Mesenteric fat pad (tissue), 1 donor: Measurements from ENCODE around the gene CCT2. TPM values are rescaled to one million over a fixed set of nuclear protein-coding genes. Genes with fewer than 3 reads are reported as not detected.

Experiments
- DNase-seq: peaks from one replicate; pipeline ENCODE4 v3.0.0-alpha.2; 2020; ENCODE audit warnings: low spot score
- long read RNA-seq: library from polyadenylated mRNA; unstranded; transcript quantifications from one replicate; pipeline ENCODE4 v2.0.0, GENCODE V29; 2020
- total RNA-seq: library from RNA; stranded (reverse); fragmentation: NEBNext Ultra II Directional; extraction: Animal tissue kit (Norgen Biotek cat#: 25700); gene quantifications from one replicate; pipeline ENCODE4 v1.2.1, GENCODE V29; 2021
- donor health status: DM: yes; HTN: yes; CAD: no.

The CCT2 gene
- total RNA-seq: 154 TPM
- long read RNA-seq, transcript CCT2-201 (16 exons, 2,041 nt): major isoform, 268 of 312 reads
- long read RNA-seq, partial matches to known transcripts: 30 of 312 reads
- long read RNA-seq, other reads (novel, unspliced or antisense): 13 of 312 reads

- peak; percentile 99 for DNase-seq
These were observed at the start of gene CCT2 for GRCh38 chr12:69585189-69586062. Gene CCT2 (plus strand): TSS chr12:69585459. CDS start chr12:69585522, 63 bp downstream.

GRCh38 chr12:69540987-69541386 is 44.3 kb upstream of the CCT2 start:
- no peak for DNase-seq

GRCh38 chr12:69544087-69544486 is 41.2 kb upstream of the CCT2 start:
- no peak for DNase-seq

GRCh38 chr12:69545081-69545480 is 40.2 kb upstream of the CCT2 start:
- DNase-seq: no peak

GRCh38 chr12:69546693-69547438 is 38.4 kb upstream of the CCT2 start:
- DNase-seq: no peak

GRCh38 chr12:69548687-69549086 is 36.6 kb upstream of the CCT2 start:
- no peak for DNase-seq

- no peak for DNase-seq
These were observed 34.5 kb upstream of the CCT2 start for GRCh38 chr12:69550569-69551350.

- no peak for DNase-seq
These were observed 31.5 kb upstream of the CCT2 start for GRCh38 chr12:69553628-69554248.

GRCh38 chr12:69555461-69555860 is 29.8 kb upstream of the CCT2 start:
- DNase-seq: no peak

- DNase-seq: no peak
These were observed 28.9 kb upstream of the CCT2 start for GRCh38 chr12:69556383-69556782.

- DNase-seq: no peak
These were observed 22.0 kb upstream of the CCT2 start for GRCh38 chr12:69563166-69563762.

- no peak for DNase-seq
These were observed 18.7 kb upstream of the CCT2 start for GRCh38 chr12:69566603-69567002.

GRCh38 chr12:69569236-69569635 is 16.0 kb upstream of the CCT2 start:
- no peak for DNase-seq

- DNase-seq: no peak
These were observed 15.2 kb upstream of the CCT2 start for GRCh38 chr12:69570000-69570516.

- no peak for DNase-seq
These were observed 14.5 kb upstream of the CCT2 start for GRCh38 chr12:69570545-69571399.

GRCh38 chr12:69575346-69575745 is 9.9 kb upstream of the CCT2 start:
- no peak for DNase-seq

- no peak for DNase-seq
These were observed 7.0 kb upstream of the CCT2 start for GRCh38 chr12:69578283-69578682.

- DNase-seq: no peak
These were observed 6.2 kb upstream of the CCT2 start for GRCh38 chr12:69579029-69579428.

GRCh38 chr12:69580074-69580473 is 5.2 kb upstream of the CCT2 start:
- DNase-seq: no peak
